ENCODE measurements around the gene YAF2.
"Not testable (repeated sequence)": the region's sequence is repeated elsewhere in the genome, so short reads cannot be mapped to it uniquely, and the experiment has no call there.

Gene YAF2

GRCh38 chr12:42201063-42201462 is 37.0 kb downstream of the YAF2 start:
- H3K4me1 Mint-ChIP-seq: peaks cover 2% of the 10 kb centered on the region
- H3K4me3 Mint-ChIP-seq: no peak overlapping the region
- no peaks in the 10 kb centered on the region for H3K9me3 Mint-ChIP-seq
- no peak overlapping the region for H3K27ac Mint-ChIP-seq
- DNase-seq (ENCODE audit: low spot score in 2 of 2): no peak
- no peak for ATAC-seq (ENCODE audit: low read depth)
- no peaks in the 10 kb centered on the region for H3K27me3 Mint-ChIP-seq
- peaks cover 23% of the 10 kb centered on the region for H3K36me3 Mint-ChIP-seq

- Mint-ChIP-seq H3K9me3 (no peaks in the 10 kb centered on the region), H3K27ac (no peak overlapping the region), H3K36me3 (peaks cover 22% of the 10 kb centered on the region), H3K4me3 (no peak overlapping the region), H3K27me3 (no peaks in the 10 kb centered on the region), H3K4me1 (no peaks in the 10 kb centered on the region)
- DNase-seq (ENCODE audit: low spot score in 2 of 2): no peak
- ATAC-seq (ENCODE audit: low read depth): no peak
These were observed 39.0 kb downstream of the YAF2 start for GRCh38 chr12:42199007-42199406.

- H3K36me3 Mint-ChIP-seq: peaks cover 19% of the 10 kb centered on the region
- DNase-seq (ENCODE audit: low spot score in 2 of 2) (no peak), ATAC-seq (ENCODE audit: low read depth) (no peak)
- peaks cover 2% of the 10 kb centered on the region for H3K4me1 Mint-ChIP-seq
- no peak overlapping the region for H3K4me3 Mint-ChIP-seq
- peak overlapping the region; percentile 57 for H3K27ac Mint-ChIP-seq
- H3K27me3 Mint-ChIP-seq: no peaks in the 10 kb centered on the region
- H3K9me3 Mint-ChIP-seq: no peaks in the 10 kb centered on the region
These were observed 41.1 kb downstream of the YAF2 start for GRCh38 chr12:42196723-42197603.

- DNase-seq (ENCODE audit: low spot score in 2 of 2) (no peak), ATAC-seq (ENCODE audit: low read depth) (no peak)
- H3K9me3 Mint-ChIP-seq: no peaks in the 10 kb centered on the region
- peaks cover 15% of the 10 kb centered on the region for H3K36me3 Mint-ChIP-seq
- peaks cover 11% of the 10 kb centered on the region for H3K4me1 Mint-ChIP-seq
- no peaks in the 10 kb centered on the region for H3K27me3 Mint-ChIP-seq
- peak overlapping the region; percentile 8 for H3K27ac Mint-ChIP-seq
- no peak overlapping the region for H3K4me3 Mint-ChIP-seq
These were observed 45.4 kb downstream of the YAF2 start for GRCh38 chr12:42192686-42193085.

GRCh38 chr12:42192258-42192657 is 45.8 kb downstream of the YAF2 start:
- H3K4me3 Mint-ChIP-seq: no peak overlapping the region
- no peaks in the 10 kb centered on the region for H3K27me3 Mint-ChIP-seq
- no peak for ATAC-seq (ENCODE audit: low read depth)
- H3K4me1 Mint-ChIP-seq: peaks cover 11% of the 10 kb centered on the region
- peaks cover 12% of the 10 kb centered on the region for H3K36me3 Mint-ChIP-seq
- no peak overlapping the region for H3K27ac Mint-ChIP-seq
- no peak for DNase-seq (ENCODE audit: low spot score in 2 of 2)
- H3K9me3 Mint-ChIP-seq: no peaks in the 10 kb centered on the region

GRCh38 chr12:42190376-42190775 is 47.7 kb downstream of the YAF2 start:
- no peak for ATAC-seq (ENCODE audit: low read depth)
- Mint-ChIP-seq H3K4me3 (no peak overlapping the region), H3K4me1 (peaks cover 15% of the 10 kb centered on the region), H3K9me3 (no peaks in the 10 kb centered on the region), H3K27ac (no peak overlapping the region), H3K36me3 (peaks cover 6% of the 10 kb centered on the region), H3K27me3 (no peaks in the 10 kb centered on the region)
- no peak for DNase-seq (ENCODE audit: low spot score in 2 of 2)

GRCh38 chr12:42188275-42188674 is 49.8 kb downstream of the YAF2 start:
- H3K4me1 Mint-ChIP-seq: peaks cover 20% of the 10 kb centered on the region
- not testable (repeated sequence) for H3K4me3 Mint-ChIP-seq; ATAC-seq (ENCODE audit: low read depth); H3K27ac Mint-ChIP-seq; DNase-seq (ENCODE audit: low spot score in 2 of 2); H3K9me3 Mint-ChIP-seq; H3K27me3 Mint-ChIP-seq; H3K36me3 Mint-ChIP-seq

GRCh38 chr12:42187799-42188198 is 50.2 kb downstream of the YAF2 start:
- ATAC-seq (ENCODE audit: low read depth): no peak
- H3K36me3 Mint-ChIP-seq: peaks cover 12% of the 10 kb centered on the region
- no peak for DNase-seq (ENCODE audit: low spot score in 2 of 2)
- no peaks in the 10 kb centered on the region for H3K9me3 Mint-ChIP-seq
- H3K27me3 Mint-ChIP-seq: no peaks in the 10 kb centered on the region
- peaks cover 21% of the 10 kb centered on the region for H3K4me1 Mint-ChIP-seq
- no peak overlapping the region for H3K4me3 Mint-ChIP-seq
- H3K27ac Mint-ChIP-seq: no peak overlapping the region

GRCh38 chr12:42186793-42187192 is 51.3 kb downstream of the YAF2 start:
- peaks cover 19% of the 10 kb centered on the region for H3K4me1 Mint-ChIP-seq
- DNase-seq (ENCODE audit: low spot score in 2 of 2) (no peak), ATAC-seq (ENCODE audit: low read depth) (peak; percentile 99)
- H3K36me3 Mint-ChIP-seq: peaks cover 12% of the 10 kb centered on the region
- peak overlapping the region; percentile 24 for H3K4me3 Mint-ChIP-seq
- no peaks in the 10 kb centered on the region for H3K9me3 Mint-ChIP-seq
- no peaks in the 10 kb centered on the region for H3K27me3 Mint-ChIP-seq
- H3K27ac Mint-ChIP-seq: no peak overlapping the region

- Mint-ChIP-seq H3K36me3 (peaks cover 19% of the 10 kb centered on the region), H3K4me1 (peaks cover 10% of the 10 kb centered on the region), H3K27me3 (no peaks in the 10 kb centered on the region), H3K27ac (no peak overlapping the region), H3K9me3 (no peaks in the 10 kb centered on the region), H3K4me3 (no peak overlapping the region)
- no peak for ATAC-seq (ENCODE audit: low read depth)
- DNase-seq (ENCODE audit: low spot score in 2 of 2): no peak
These were observed 55.7 kb downstream of the YAF2 start for GRCh38 chr12:42182394-42182793.

- no peak for ATAC-seq (ENCODE audit: low read depth)
- H3K4me3 Mint-ChIP-seq: no peak overlapping the region
- no peak overlapping the region for H3K27ac Mint-ChIP-seq
- peaks cover 4% of the 10 kb centered on the region for H3K9me3 Mint-ChIP-seq
- peaks cover 10% of the 10 kb centered on the region for H3K4me1 Mint-ChIP-seq
- peaks cover 28% of the 10 kb centered on the region for H3K36me3 Mint-ChIP-seq
- H3K27me3 Mint-ChIP-seq: no peaks in the 10 kb centered on the region
- DNase-seq (ENCODE audit: low spot score in 2 of 2): no peak
These were observed 57.0 kb downstream of the YAF2 start for GRCh38 chr12:42180990-42181596.

GRCh38 chr12:42178101-42178500 is 59.9 kb downstream of the YAF2 start:
- H3K9me3 Mint-ChIP-seq: peaks cover 4% of the 10 kb centered on the region
- no peaks in the 10 kb centered on the region for H3K27me3 Mint-ChIP-seq
- ATAC-seq (ENCODE audit: low read depth) (no peak), DNase-seq (ENCODE audit: low spot score in 2 of 2) (no peak)
- no peak overlapping the region for H3K4me3 Mint-ChIP-seq
- peaks cover 13% of the 10 kb centered on the region for H3K4me1 Mint-ChIP-seq
- peaks cover 30% of the 10 kb centered on the region for H3K36me3 Mint-ChIP-seq
- no peak overlapping the region for H3K27ac Mint-ChIP-seq

- H3K27ac Mint-ChIP-seq: peak overlapping the region; percentile 48
- peaks cover 4% of the 10 kb centered on the region for H3K9me3 Mint-ChIP-seq
- ATAC-seq (ENCODE audit: low read depth): no peak
- DNase-seq (ENCODE audit: low spot score in 2 of 2): no peak
- H3K27me3 Mint-ChIP-seq: no peaks in the 10 kb centered on the region
- no peak overlapping the region for H3K4me3 Mint-ChIP-seq
- H3K36me3 Mint-ChIP-seq: peaks cover 26% of the 10 kb centered on the region
- peaks cover 16% of the 10 kb centered on the region for H3K4me1 Mint-ChIP-seq
These were observed 63.1 kb downstream of the YAF2 start for GRCh38 chr12:42174978-42175377.

- Mint-ChIP-seq H3K27me3 (no peaks in the 10 kb centered on the region), H3K4me3 (no peak overlapping the region), H3K36me3 (peaks cover 28% of the 10 kb centered on the region), H3K9me3 (peaks cover 4% of the 10 kb centered on the region), H3K27ac (no peak overlapping the region), H3K4me1 (peaks cover 18% of the 10 kb centered on the region)
- ATAC-seq (ENCODE audit: low read depth) (no peak), DNase-seq (ENCODE audit: low spot score in 2 of 2) (no peak)
These were observed 64.0 kb downstream of the YAF2 start for GRCh38 chr12:42173961-42174521.

Measured in memory B cell (primary cell).